ENCODE measurements around the gene GSTO1. TPM values are rescaled to one million over a fixed set of nuclear protein-coding genes. Genes with fewer than 3 reads are reported as not detected.

The GSTO1 gene
- total and polyA plus RNA-seq, 9 of the 15 experiments (the other 6 are each of a cell fraction or from before 2014, with no cell fraction given) = 136 to 592 (median 237) TPM

DNA sequence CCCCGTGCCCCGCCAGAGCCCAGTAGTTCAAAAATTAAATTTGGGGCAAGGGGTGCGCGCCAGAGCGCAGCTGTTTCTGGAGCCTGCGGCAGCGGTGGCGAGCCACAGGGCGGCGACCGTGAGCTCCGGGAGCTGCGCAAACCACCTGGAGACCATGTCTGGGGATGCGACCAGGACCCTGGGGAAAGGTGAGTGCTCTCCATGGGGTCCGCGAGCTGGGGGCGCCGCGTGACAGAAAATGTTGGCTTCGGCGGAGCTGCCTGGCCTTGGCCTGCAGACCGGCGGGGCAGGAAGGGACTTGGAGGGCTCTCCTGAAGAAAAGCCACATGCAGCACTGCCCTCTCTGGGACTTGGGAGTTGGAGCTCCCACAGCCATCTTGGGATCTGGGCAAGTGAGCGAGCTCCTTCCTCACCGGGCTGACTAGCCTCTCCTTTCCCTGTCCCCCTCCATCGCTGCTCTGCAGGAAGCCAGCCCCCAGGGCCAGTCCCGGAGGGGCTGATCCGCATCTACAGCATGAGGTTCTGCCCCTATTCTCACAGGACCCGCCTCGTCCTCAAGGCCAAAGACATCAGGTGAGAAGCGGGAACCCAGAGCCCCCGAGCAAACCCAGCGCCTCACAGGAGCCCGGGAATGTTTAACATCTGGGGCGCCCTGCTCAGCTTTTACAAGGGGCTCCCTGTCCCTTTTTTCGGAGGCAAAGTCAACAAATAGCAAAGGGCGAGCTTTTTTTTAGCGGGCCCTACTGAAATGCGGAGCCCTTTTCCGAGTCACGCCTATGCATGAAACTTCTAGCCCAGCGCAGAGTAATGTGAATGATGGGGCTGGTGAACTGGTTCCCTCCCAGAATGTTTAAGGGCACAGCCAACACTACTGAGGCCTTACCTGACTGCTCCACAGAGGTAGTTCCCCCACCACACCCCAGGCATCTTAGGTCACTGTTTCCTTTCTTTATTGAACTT, 20.4 kb downstream of the GSTO1 start (continued):
- TF ChIP-seq ATF7 (IDR thresholded peaks at IDR 0.05) = peak; percentile 97
- TF ChIP-seq TOE1 (IDR thresholded peaks at IDR 0.05; ENCODE audit: borderline replicate concordance) = peak; percentile 77; the same call in 1 of the 2 replicates
- TF ChIP-seq TOE1 (CRISPR knock-in tag; IDR thresholded peaks at IDR 0.05; ENCODE audit: borderline replicate concordance, low read depth) = no peak
- TF ChIP-seq, protein P1, sequence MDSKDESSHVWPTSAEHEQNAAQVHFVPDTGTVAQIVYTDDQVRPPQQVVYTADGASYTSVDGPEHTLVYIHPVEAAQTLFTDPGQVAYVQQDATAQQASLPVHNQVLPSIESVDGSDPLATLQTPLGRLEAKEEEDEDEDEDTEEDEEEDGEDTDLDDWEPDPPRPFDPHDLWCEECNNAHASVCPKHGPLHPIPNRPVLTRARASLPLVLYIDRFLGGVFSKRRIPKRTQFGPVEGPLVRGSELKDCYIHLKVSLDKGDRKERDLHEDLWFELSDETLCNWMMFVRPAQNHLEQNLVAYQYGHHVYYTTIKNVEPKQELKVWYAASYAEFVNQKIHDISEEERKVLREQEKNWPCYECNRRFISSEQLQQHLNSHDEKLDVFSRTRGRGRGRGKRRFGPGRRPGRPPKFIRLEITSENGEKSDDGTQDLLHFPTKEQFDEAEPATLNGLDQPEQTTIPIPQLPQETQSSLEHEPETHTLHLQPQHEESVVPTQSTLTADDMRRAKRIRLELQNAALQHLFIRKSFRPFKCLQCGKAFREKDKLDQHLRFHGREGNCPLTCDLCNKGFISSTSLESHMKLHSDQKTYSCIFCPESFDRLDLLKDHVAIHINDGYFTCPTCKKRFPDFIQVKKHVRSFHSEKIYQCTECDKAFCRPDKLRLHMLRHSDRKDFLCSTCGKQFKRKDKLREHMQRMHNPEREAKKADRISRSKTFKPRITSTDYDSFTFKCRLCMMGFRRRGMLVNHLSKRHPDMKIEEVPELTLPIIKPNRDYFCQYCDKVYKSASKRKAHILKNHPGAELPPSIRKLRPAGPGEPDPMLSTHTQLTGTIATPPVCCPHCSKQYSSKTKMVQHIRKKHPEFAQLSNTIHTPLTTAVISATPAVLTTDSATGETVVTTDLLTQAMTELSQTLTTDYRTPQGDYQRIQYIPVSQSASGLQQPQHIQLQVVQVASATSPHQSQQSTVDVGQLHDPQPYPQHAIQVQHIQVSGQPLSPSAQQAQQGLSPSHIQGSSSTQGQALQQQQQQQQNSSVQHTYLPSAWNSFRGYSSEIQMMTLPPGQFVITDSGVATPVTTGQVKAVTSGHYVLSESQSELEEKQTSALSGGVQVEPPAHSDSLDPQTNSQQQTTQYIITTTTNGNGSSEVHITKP (IDR thresholded peaks at IDR 0.05; ENCODE audit: partially characterized antibody) = peak; percentile 99
- TF ChIP-seq, protein P2, sequence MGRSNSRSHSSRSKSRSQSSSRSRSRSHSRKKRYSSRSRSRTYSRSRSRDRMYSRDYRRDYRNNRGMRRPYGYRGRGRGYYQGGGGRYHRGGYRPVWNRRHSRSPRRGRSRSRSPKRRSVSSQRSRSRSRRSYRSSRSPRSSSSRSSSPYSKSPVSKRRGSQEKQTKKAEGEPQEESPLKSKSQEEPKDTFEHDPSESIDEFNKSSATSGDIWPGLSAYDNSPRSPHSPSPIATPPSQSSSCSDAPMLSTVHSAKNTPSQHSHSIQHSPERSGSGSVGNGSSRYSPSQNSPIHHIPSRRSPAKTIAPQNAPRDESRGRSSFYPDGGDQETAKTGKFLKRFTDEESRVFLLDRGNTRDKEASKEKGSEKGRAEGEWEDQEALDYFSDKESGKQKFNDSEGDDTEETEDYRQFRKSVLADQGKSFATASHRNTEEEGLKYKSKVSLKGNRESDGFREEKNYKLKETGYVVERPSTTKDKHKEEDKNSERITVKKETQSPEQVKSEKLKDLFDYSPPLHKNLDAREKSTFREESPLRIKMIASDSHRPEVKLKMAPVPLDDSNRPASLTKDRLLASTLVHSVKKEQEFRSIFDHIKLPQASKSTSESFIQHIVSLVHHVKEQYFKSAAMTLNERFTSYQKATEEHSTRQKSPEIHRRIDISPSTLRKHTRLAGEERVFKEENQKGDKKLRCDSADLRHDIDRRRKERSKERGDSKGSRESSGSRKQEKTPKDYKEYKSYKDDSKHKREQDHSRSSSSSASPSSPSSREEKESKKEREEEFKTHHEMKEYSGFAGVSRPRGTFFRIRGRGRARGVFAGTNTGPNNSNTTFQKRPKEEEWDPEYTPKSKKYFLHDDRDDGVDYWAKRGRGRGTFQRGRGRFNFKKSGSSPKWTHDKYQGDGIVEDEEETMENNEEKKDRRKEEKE (IDR thresholded peaks at IDR 0.05; ENCODE audit: borderline replicate concordance in 1 of 2, control insufficient read depth in 1 of 2, low read depth in 2 of 2, low read length in 1 of 2) = 0 out of 4 replicates have a peak, but pooled peaks of 1 of the 2 experiments have one; percentile 44
- TF ChIP-seq, protein P3, sequence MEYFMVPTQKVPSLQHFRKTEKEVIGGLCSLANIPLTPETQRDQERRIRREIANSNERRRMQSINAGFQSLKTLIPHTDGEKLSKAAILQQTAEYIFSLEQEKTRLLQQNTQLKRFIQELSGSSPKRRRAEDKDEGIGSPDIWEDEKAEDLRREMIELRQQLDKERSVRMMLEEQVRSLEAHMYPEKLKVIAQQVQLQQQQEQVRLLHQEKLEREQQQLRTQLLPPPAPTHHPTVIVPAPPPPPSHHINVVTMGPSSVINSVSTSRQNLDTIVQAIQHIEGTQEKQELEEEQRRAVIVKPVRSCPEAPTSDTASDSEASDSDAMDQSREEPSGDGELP (CRISPR knock-in tag; IDR thresholded peaks at IDR 0.05; ENCODE audit: borderline replicate concordance) = peak; percentile 80
- TF ChIP-seq, protein P4, sequence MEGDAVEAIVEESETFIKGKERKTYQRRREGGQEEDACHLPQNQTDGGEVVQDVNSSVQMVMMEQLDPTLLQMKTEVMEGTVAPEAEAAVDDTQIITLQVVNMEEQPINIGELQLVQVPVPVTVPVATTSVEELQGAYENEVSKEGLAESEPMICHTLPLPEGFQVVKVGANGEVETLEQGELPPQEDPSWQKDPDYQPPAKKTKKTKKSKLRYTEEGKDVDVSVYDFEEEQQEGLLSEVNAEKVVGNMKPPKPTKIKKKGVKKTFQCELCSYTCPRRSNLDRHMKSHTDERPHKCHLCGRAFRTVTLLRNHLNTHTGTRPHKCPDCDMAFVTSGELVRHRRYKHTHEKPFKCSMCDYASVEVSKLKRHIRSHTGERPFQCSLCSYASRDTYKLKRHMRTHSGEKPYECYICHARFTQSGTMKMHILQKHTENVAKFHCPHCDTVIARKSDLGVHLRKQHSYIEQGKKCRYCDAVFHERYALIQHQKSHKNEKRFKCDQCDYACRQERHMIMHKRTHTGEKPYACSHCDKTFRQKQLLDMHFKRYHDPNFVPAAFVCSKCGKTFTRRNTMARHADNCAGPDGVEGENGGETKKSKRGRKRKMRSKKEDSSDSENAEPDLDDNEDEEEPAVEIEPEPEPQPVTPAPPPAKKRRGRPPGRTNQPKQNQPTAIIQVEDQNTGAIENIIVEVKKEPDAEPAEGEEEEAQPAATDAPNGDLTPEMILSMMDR (IDR thresholded peaks at IDR 0.05 in 2 of 3, conservative IDR thresholded peaks at IDR 0.05 in 1 of 3; ENCODE audit: insufficient read depth in 2 of 3, low read depth in 1 of 3, low read length in 3 of 3) = peak; percentile 66 to 81 (median 79)
- TF ChIP-seq, protein P5, sequence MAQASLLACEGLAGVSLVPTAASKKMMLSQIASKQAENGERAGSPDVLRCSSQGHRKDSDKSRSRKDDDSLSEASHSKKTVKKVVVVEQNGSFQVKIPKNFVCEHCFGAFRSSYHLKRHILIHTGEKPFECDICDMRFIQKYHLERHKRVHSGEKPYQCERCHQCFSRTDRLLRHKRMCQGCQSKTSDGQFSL (CRISPR knock-in tag; IDR thresholded peaks at IDR 0.05) = no peak
- TF ChIP-seq, protein P5 (tag; IDR thresholded peaks at IDR 0.05) = no peak
- no peak for TF ChIP-seq KLF6 (CRISPR knock-in tag; IDR thresholded peaks at IDR 0.05; ENCODE audit: borderline replicate concordance)
- no peak for TF ChIP-seq MAFF (IDR thresholded peaks at IDR 0.05; ENCODE audit: low read length)
- peak; percentile 32 for TF ChIP-seq HMGN3 (IDR thresholded peaks at IDR 0.05; ENCODE audit: borderline replicate concordance, extremely low read depth, insufficient read length, low read depth, low read length)
- TF ChIP-seq HNRNPLL (IDR thresholded peaks at IDR 0.05; ENCODE audit: low read depth, low read length, poor library complexity, severe bottlenecking) = peak; percentile 42
